ENCODE results near the gene ACADS. TPM values are rescaled to one million over a fixed set of nuclear protein-coding genes. Genes with fewer than 3 reads are reported as not detected.

ACADS gene
- total RNA-seq, 4 donors from 2014 or later, result 11.3 to 30.9 (median 19.6) TPM

- 62 to 68% methylated on average over 4 to 5 of the region's 7 CpGs for WGBS, 2 donors
- DNase-seq, result no peak
- Histone ChIP-seq H3K27ac (peak overlapping the region in 3 of 4 donors; percentile 11 to 54 (median 17)), H3K4me1 (peaks cover 4 to 19% (median 6%) of the 10 kb centered on the region in 3 donors), H3K9me3 (no peaks in the 10 kb centered on the region), H3K36me3 (peaks cover 20 to 86% (median 36%) of the 10 kb centered on the region in 3 donors), H3K4me3 (no peak overlapping the region), H3K27me3 (no peaks in the 10 kb centered on the region)
- TF ChIP-seq POLR2A (IDR thresholded peaks at IDR 0.05), result no peak
- no peak for TF ChIP-seq CTCF (IDR thresholded peaks at IDR 0.05)
- intact Hi-C loops (cut with DNase I), result no loop called here
These were observed 5.2 kb upstream of the ACADS start for GRCh38 chr12:120720234-120720986.

GRCh38 chr12:120720987-120721801 lies 4.4 kb upstream of the ACADS start:
- TF ChIP-seq CTCF (IDR thresholded peaks at IDR 0.05) (no peak), POLR2A (IDR thresholded peaks at IDR 0.05) (no peak)
- WGBS, 2 donors, result 84 to 87% methylated on average over 5 to 6 of the region's 10 CpGs
- intact Hi-C loops (cut with DNase I), result no loop called here
- H3K27me3 ChIP-seq, result no peaks in the 10 kb centered on the region
- H3K9me3 ChIP-seq, result no peaks in the 10 kb centered on the region
- H3K36me3 ChIP-seq, result peaks cover 20 to 78% (median 35%) of the 10 kb centered on the region in 3 donors
- H3K4me3 ChIP-seq, result no peak overlapping the region
- peak overlapping the region in 3 of 4 donors; percentile 3 to 54 (median 17) for H3K27ac ChIP-seq
- peaks cover 4 to 25% (median 6%) of the 10 kb centered on the region in 3 donors for H3K4me1 ChIP-seq
- no peak for DNase-seq

GRCh38 chr12:120721866-120722265 lies 3.8 kb upstream of the ACADS start:
- no peaks in the 10 kb centered on the region for H3K9me3 ChIP-seq
- 93% methylated on average over 2 to 3 of the region's 3 CpGs for WGBS, 2 donors
- intact Hi-C loops (cut with DNase I), result no loop called here
- H3K4me1 ChIP-seq, result peaks cover 4 to 31% (median 10%) of the 10 kb centered on the region in 3 donors
- no peak for TF ChIP-seq POLR2A (IDR thresholded peaks at IDR 0.05)
- no peak for TF ChIP-seq CTCF (IDR thresholded peaks at IDR 0.05)
- H3K36me3 ChIP-seq, result peaks cover 20 to 71% (median 29%) of the 10 kb centered on the region in 3 donors
- DNase-seq, result no peak
- peak overlapping the region in 1 of 4 donors; percentile 3 for H3K27ac ChIP-seq
- H3K4me3 ChIP-seq, result no peak overlapping the region
- no peaks in the 10 kb centered on the region for H3K27me3 ChIP-seq

GRCh38 chr12:120722784-120723183 lies 2.8 kb upstream of the ACADS start:
- Histone ChIP-seq H3K4me3 (no peak overlapping the region), H3K27ac (no peak overlapping the region), H3K9me3 (no peaks in the 10 kb centered on the region), H3K27me3 (no peaks in the 10 kb centered on the region), H3K36me3 (peaks cover 15 to 71% (median 21%) of the 10 kb centered on the region in 3 donors), H3K4me1 (peaks cover 4 to 34% (median 10%) of the 10 kb centered on the region in 3 donors)
- intact Hi-C loops (cut with DNase I), result no loop called here
- WGBS, 2 donors, result 93 to 100% methylated on average over 2 of the region's 2 CpGs
- TF ChIP-seq POLR2A (IDR thresholded peaks at IDR 0.05), result no peak
- no peak for TF ChIP-seq CTCF (IDR thresholded peaks at IDR 0.05)
- DNase-seq, result no peak

- peaks cover 4 to 34% (median 10%) of the 10 kb centered on the region in 3 donors for H3K4me1 ChIP-seq
- 60 to 74% methylated on average over 5 of the region's 5 CpGs for WGBS, 2 donors
- peaks cover 9 to 71% (median 10%) of the 10 kb centered on the region in 3 donors for H3K36me3 ChIP-seq
- no peaks in the 10 kb centered on the region for H3K27me3 ChIP-seq
- peak overlapping the region in 1 of 4 donors; percentile 71 for H3K27ac ChIP-seq
- intact Hi-C loops (cut with DNase I), result no loop called here
- no peaks in the 10 kb centered on the region for H3K9me3 ChIP-seq
- no peak for DNase-seq
- TF ChIP-seq POLR2A (IDR thresholded peaks at IDR 0.05), result no peak
- peak overlapping the region in 2 of 4 donors; percentile 73 to 75 for H3K4me3 ChIP-seq
These were observed 906 bp upstream of the ACADS start for GRCh38 chr12:120724720-120725119.
